Parathyroid adenoma (tissue), 2 donors: ENCODE data around the gene PAK4.

ENCODE experiments used
- H2AFZ ChIP-seq: fragments of 300-600 bp; sonication (generic); one replicate; pipeline ENCODE4 v1.7.0; 2017; ENCODE audit warnings: antibody characterized with exemption, mild to moderate bottlenecking
- H3K27ac ChIP-seq: fragments of 300-600 bp; sonication (generic); one replicate; pipeline ENCODE4 v1.7.0; 2017
- H3K27me3 ChIP-seq: fragments of 300-600 bp; sonication (generic); one replicate; pipeline ENCODE4 v1.7.0; 2017; ENCODE audit warnings: low read length; ENCODE audit not compliant: control insufficient read depth, insufficient read depth
- H3K36me3 ChIP-seq: fragments of 300-600 bp; sonication (generic); one replicate; pipeline ENCODE4 v1.7.0; 2017; ENCODE audit warnings: low read length; ENCODE audit not compliant: control insufficient read depth, insufficient read depth
- H3K4me1 ChIP-seq: fragments of 300-600 bp; sonication (generic); one replicate; pipeline ENCODE4 v1.7.0; 2017; ENCODE audit warnings: control low read depth
- H3K4me2 ChIP-seq: fragments of 300-600 bp; sonication (generic); one replicate; pipeline ENCODE4 v1.7.0; 2017; ENCODE audit warnings: low read length
- H3K4me3 ChIP-seq: fragments of 300-600 bp; sonication (generic); one replicate; pipeline ENCODE4 v1.7.0; 2017; ENCODE audit warnings: low read depth, low read length
- H3K79me2 ChIP-seq: fragments of 300-600 bp; sonication (generic); one replicate; pipeline ENCODE4 v1.7.0; 2017; ENCODE audit warnings: control low read depth
- H3K9ac ChIP-seq: fragments of 300-600 bp; sonication (generic); one replicate; pipeline ENCODE4 v1.7.0; 2017; ENCODE audit warnings: mild to moderate bottlenecking
- H3K9me3 ChIP-seq: fragments of 300-600 bp; sonication (generic); one replicate; pipeline ENCODE4 v1.7.0; 2017; ENCODE audit warnings: low read length; ENCODE audit not compliant: control insufficient read depth
- TF ChIP-seq, protein P1 (sequence below): fragments of 300-600 bp; sonication (generic); IDR thresholded peaks from one replicate; pipeline ENCODE4 v1.7.0; 2017; ENCODE audit warnings: antibody characterized with exemption, mild to moderate bottlenecking
- donor health status: primary hyperparathyroidism.

The PAK4 gene

DNA sequence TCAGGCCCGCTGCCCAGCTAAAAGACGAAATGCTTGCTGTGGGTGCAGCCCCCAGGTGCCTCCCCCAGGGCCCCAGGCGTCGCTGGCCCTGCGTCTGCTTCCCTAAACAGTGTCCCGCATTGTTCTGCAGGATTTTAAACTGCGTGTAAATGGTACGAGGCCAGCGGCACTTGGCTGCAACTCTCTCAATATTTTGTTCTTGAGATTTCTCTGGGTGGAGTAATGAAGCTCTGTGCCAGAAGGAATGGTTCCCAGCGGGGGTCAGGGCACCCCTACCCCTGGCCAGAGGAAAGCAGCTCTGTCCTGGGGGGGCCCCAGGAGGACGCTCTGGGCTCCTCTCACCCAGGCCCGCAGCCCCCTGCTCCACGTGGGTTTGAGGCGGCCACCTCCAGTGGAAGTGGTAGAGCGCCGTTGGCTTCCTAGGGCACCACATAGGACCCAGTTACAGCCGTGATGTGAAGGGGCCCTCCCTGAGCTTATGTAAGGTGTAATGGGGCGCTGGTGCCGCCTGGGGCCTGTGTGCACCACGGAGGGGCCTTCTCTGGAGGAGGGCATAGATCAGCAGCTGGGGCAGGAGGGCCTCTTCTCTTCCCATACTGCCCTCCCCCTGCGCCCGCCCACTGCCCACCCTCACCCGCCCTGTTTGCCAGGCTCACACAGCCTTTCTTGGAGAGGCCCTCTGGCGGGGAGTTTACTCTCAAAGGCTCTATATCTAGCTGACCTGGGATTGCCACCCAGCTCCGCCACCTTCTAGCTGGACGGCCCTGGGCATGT is 19.8 kb downstream of the PAK4 start:
- Histone ChIP-seq H3K79me2 (peaks cover 43% of the 10 kb centered on the region), H3K27me3 (no peaks in the 10 kb centered on the region), H3K9ac (no peak overlapping the region), H3K36me3 (no peaks in the 10 kb centered on the region), H3K4me3 (no peak overlapping the region), H3K27ac (peak overlapping the region; percentile 95), H2AFZ (peak overlapping the region; percentile 65), H3K4me1 (peaks cover 34% of the 10 kb centered on the region), H3K9me3 (no peaks in the 10 kb centered on the region), H3K4me2 (no peak overlapping the region)
- TF ChIP-seq, protein P1, sequence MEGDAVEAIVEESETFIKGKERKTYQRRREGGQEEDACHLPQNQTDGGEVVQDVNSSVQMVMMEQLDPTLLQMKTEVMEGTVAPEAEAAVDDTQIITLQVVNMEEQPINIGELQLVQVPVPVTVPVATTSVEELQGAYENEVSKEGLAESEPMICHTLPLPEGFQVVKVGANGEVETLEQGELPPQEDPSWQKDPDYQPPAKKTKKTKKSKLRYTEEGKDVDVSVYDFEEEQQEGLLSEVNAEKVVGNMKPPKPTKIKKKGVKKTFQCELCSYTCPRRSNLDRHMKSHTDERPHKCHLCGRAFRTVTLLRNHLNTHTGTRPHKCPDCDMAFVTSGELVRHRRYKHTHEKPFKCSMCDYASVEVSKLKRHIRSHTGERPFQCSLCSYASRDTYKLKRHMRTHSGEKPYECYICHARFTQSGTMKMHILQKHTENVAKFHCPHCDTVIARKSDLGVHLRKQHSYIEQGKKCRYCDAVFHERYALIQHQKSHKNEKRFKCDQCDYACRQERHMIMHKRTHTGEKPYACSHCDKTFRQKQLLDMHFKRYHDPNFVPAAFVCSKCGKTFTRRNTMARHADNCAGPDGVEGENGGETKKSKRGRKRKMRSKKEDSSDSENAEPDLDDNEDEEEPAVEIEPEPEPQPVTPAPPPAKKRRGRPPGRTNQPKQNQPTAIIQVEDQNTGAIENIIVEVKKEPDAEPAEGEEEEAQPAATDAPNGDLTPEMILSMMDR, result peak; percentile 28

DNA sequence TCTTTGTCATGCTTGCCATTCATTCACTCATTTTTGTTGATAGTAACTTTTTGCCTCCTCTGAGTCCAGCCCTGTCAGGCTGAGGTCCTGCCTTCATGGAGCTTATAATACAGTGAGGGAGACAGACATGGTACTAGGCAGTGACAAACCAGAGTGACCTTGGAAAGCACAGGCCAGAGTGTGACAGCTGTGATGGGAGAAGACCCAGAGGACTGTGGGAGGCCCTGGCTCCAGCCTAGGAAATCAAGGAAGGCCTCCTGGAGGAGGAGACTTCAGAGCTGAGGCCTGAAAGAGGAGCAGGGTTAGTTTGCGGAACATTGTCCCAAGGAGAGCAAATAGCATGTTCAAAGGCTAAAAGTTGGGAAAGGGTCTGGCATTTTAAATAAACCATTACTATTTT is 20.5 kb downstream of the PAK4 start:
- Histone ChIP-seq H3K4me2 (no peak overlapping the region), H3K9ac (no peak overlapping the region), H3K9me3 (no peaks in the 10 kb centered on the region), H3K27ac (peak overlapping the region; percentile 95), H3K27me3 (no peaks in the 10 kb centered on the region), H3K79me2 (peaks cover 43% of the 10 kb centered on the region), H2AFZ (no peak overlapping the region), H3K4me3 (no peak overlapping the region), H3K36me3 (no peaks in the 10 kb centered on the region), H3K4me1 (peaks cover 38% of the 10 kb centered on the region)
- TF ChIP-seq, protein P1, result no peak

DNA sequence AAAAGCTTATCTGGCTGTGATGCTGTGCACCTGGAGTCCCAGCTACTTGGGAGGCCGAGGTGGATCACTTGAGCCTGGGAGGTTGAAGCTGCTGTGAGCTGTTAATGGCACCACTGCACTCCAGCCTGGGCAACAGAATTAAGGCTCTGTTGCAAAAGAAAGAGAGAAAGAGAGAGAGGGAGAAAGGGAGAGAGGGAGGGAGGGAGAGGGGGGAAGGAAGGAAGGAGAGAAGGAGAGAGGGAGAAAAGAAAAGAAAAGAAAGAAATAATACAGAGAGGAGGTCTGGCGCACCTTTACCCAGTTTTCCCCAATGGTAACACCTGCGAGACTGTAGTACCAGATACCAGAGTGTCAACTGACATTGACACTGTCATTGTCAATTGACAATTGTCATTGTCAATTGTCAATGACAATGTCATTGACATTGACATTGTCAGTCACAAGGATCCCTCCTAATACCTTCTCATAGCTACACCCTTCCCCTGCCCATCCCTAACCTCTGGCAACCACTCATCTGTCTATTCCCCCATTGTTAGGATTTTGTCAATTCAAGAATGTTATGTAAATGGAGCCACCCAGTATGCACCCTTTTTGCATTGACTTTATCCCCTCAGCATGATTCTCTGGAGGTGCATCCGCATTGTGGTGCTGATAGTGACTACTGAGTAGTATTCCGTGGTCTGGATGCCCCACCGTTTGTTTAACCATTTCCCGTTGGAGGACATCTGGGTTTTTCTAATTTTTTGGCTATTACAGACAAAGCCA is 21.3 kb downstream of the PAK4 start:
- peaks cover 43% of the 10 kb centered on the region for H3K79me2 ChIP-seq
- H3K27me3 ChIP-seq, result no peaks in the 10 kb centered on the region
- peak overlapping the region; percentile 95 for H3K27ac ChIP-seq
- H3K9ac ChIP-seq, result no peak overlapping the region
- peaks cover 42% of the 10 kb centered on the region for H3K4me1 ChIP-seq
- no peaks in the 10 kb centered on the region for H3K36me3 ChIP-seq
- H3K4me2 ChIP-seq, result no peak overlapping the region
- TF ChIP-seq, protein P1, result no peak
- no peak overlapping the region for H3K4me3 ChIP-seq
- H3K9me3 ChIP-seq, result no peaks in the 10 kb centered on the region
- no peak overlapping the region for H2AFZ ChIP-seq

GRCh38 chr19:39147480-39147879 is 21.9 kb downstream of the PAK4 start:
- Histone ChIP-seq H2AFZ (no peak overlapping the region), H3K9me3 (no peaks in the 10 kb centered on the region), H3K4me3 (no peak overlapping the region), H3K9ac (no peak overlapping the region), H3K27me3 (no peaks in the 10 kb centered on the region), H3K79me2 (peaks cover 45% of the 10 kb centered on the region), H3K4me2 (no peak overlapping the region), H3K36me3 (no peaks in the 10 kb centered on the region), H3K4me1 (peaks cover 40% of the 10 kb centered on the region), H3K27ac (no peak overlapping the region)
- TF ChIP-seq, protein P1, result no peak
